Endothelial cell of umbilical vein (primary cell): ENCODE measurements around the gene SDC1. TPM values are rescaled to one million over a fixed set of nuclear protein-coding genes. Genes with fewer than 3 reads are reported as not detected.

ENCODE experiments used
- BruUV-seq: library from RNA; stranded (reverse); fragments of 400-500 nt; replicated peaks from 2 replicates; lab custom pipeline; 2021; lab: Mats Ljungman, UMichigan
- CTCF ChIA-PET: fragments of 300-600, 350-600 bp; sonication (Branson Sonifier 250); formaldehyde crosslinking; loops from one replicate; lab custom pipeline; 2021; ENCODE audit warnings: antibody characterized with exemption, inconsistent platforms; lab: Charles Lee
- POLR2A ChIA-PET: fragments of 300-600, 350-600 bp; sonication (Branson Sonifier 250); formaldehyde crosslinking; loops from one replicate; lab custom pipeline; 2021; ENCODE audit warnings: antibody characterized with exemption, inconsistent platforms; lab: Charles Lee
- DNase-seq: peaks from one replicate; pipeline ENCODE4 v3.0.0-alpha.2; 2011; ENCODE audit warnings: low read depth, low spot score
- FAIRE-seq: peaks from 2 replicates; lab custom pipeline; 2011; peaks lifted over from hg19 to GRCh38; lab: Jason Lieb, UNC
- H2AFZ ChIP-seq: 2 replicates; pipeline ENCODE4 v1.6.0; 2012; ENCODE audit warnings: low read depth, low read length, control low read depth, inconsistent platforms
- H3K27ac ChIP-seq: 2 replicates; pipeline ENCODE4 v1.5.1; 2011; ENCODE audit warnings: low read depth, mild to moderate bottlenecking, control low read depth, low read length, moderate library complexity; ENCODE audit not compliant: insufficient read depth
- H3K27me3 ChIP-seq, 2 experiments: 2 replicates each; pipeline versions ENCODE4 v1.6.0 to v1.6.1; 2011; ENCODE audit warnings: low read length in 2 of 2, mixed read lengths in 1 of 2; ENCODE audit not compliant: control insufficient read depth in 2 of 2, insufficient read depth in 2 of 2
- H3K36me3 ChIP-seq, 2 experiments: 2 replicates in 1 of 2; 3 replicates in 1 of 2; pipeline ENCODE4 v1.5.1; 2011; ENCODE audit warnings: low read length in 2 of 2, mild to moderate bottlenecking in 1 of 2, moderate library complexity in 1 of 2; ENCODE audit not compliant: control insufficient read depth in 2 of 2, insufficient read depth in 2 of 2; ENCODE audit errors: extremely low read depth in 1 of 2
- H3K4me1 ChIP-seq: 3 replicates; pipeline ENCODE4 v1.5.1; 2011; ENCODE audit warnings: mild to moderate bottlenecking, low read length; ENCODE audit not compliant: control insufficient read depth, insufficient read depth; ENCODE audit errors: extremely low read depth
- H3K4me2 ChIP-seq: 2 replicates; pipeline ENCODE4 v1.6.1; 2011; ENCODE audit warnings: low read length, control low read depth, mixed read lengths; ENCODE audit not compliant: insufficient read depth
- H3K4me3 ChIP-seq, 3 experiments: fragments of 200-600 bp in 1 of 3; sonication (generic), shearing (Covaris generic) in 1 of 3; replicated peaks in 1 of 3; 2 replicates each; pipeline ENCODE4 v1.5.1; 2011 to 2016; ENCODE audit warnings: control low read depth in 3 of 3, low read length in 3 of 3, mild to moderate bottlenecking in 2 of 3, inconsistent platforms in 1 of 3, low read depth in 1 of 3, moderate library complexity in 1 of 3; ENCODE audit not compliant: insufficient read depth in 1 of 3
- H3K79me2 ChIP-seq: 2 replicates; pipeline ENCODE4 v1.6.0; 2012; ENCODE audit warnings: low read length, inconsistent platforms; ENCODE audit not compliant: control insufficient read depth, insufficient read depth
- H3K9ac ChIP-seq: replicated peaks from 2 replicates; pipeline ENCODE3; 2011; ENCODE audit warnings: low read length, control low read depth; ENCODE audit not compliant: insufficient read depth; ENCODE audit errors: extremely low read depth
- H3K9me1 ChIP-seq: replicated peaks from 3 replicates; pipeline ENCODE4 v1.6.0; 2011; ENCODE audit warnings: mild to moderate bottlenecking, low read length; ENCODE audit not compliant: control insufficient read depth, insufficient read depth; ENCODE audit errors: extremely low read depth
- H3K9me3 ChIP-seq: replicated peaks from 2 replicates; pipeline ENCODE4 v1.5.1; 2012; ENCODE audit warnings: low read length, inconsistent platforms; ENCODE audit not compliant: control insufficient read depth, insufficient read depth
- H4K20me1 ChIP-seq: replicated peaks from 2 replicates; pipeline ENCODE3; 2011; ENCODE audit warnings: mild to moderate bottlenecking, low read length; ENCODE audit not compliant: control insufficient read depth, insufficient read depth; ENCODE audit errors: extremely low read depth
- CTCF ChIP-seq, 2 donors: IDR thresholded peaks; 1 replicate in 1 of 2; 2 replicates in 1 of 2; pipeline ENCODE4 v1.5.1; 2011; ENCODE audit warnings: low read length in 2 of 2, mild to moderate bottlenecking in 2 of 2, moderate library complexity in 2 of 2, control low read depth in 1 of 2, inconsistent platforms in 1 of 2, low read depth in 1 of 2; ENCODE audit not compliant: insufficient read depth in 1 of 2; ENCODE audit errors: extremely low read depth in 1 of 2
- EZH2 ChIP-seq: IDR thresholded peaks from 2 replicates; pipeline ENCODE4 v1.6.1; 2012; ENCODE audit warnings: borderline replicate concordance, low read depth, mild to moderate bottlenecking, moderate library complexity, low read length, inconsistent platforms; ENCODE audit not compliant: severe bottlenecking
- FOS ChIP-seq: IDR thresholded peaks from 2 replicates; pipeline ENCODE4 v1.6.1; 2011; ENCODE audit warnings: mild to moderate bottlenecking, low read length, moderate library complexity, borderline replicate concordance; ENCODE audit not compliant: insufficient read depth
- GATA2 ChIP-seq: IDR thresholded peaks from 2 replicates; pipeline ENCODE4 v1.7.0; 2011; ENCODE audit warnings: low read depth, mild to moderate bottlenecking, moderate library complexity, mixed read lengths, low read length; ENCODE audit not compliant: insufficient read length, insufficient read depth
- JUN ChIP-seq: IDR thresholded peaks from 2 replicates; pipeline ENCODE4 v1.6.1; 2011; ENCODE audit warnings: borderline replicate concordance, low read depth; ENCODE audit not compliant: insufficient read length, insufficient read depth
- MAX ChIP-seq: IDR thresholded peaks from 2 replicates; pipeline ENCODE4 v1.6.1; 2011; ENCODE audit not compliant: insufficient read depth, insufficient read length
- MYC ChIP-seq: IDR thresholded peaks from one replicate; pipeline ENCODE4 v1.6.1; 2011; ENCODE audit warnings: mild to moderate bottlenecking, low read depth, low read length
- POLR2A ChIP-seq: IDR thresholded peaks from 2 replicates; pipeline ENCODE4 v1.6.1; 2012; ENCODE audit warnings: low read depth, mild to moderate bottlenecking, control low read depth, low read length
- POLR2AphosphoS5 ChIP-seq: IDR thresholded peaks from 2 replicates; pipeline ENCODE4 v1.6.1; 2012; ENCODE audit warnings: low read depth, mild to moderate bottlenecking, control low read depth, low read length, moderate library complexity; ENCODE audit not compliant: insufficient read depth
- dilution Hi-C: fragments of 300-500 bp; cut with MboI; formaldehyde crosslinking; loops from one replicate; pipeline ENCODE4 v1.15.0; 2019; ENCODE audit warnings: low sequenced_read_pairs; ENCODE audit not compliant: extremely low pct_ligation_motif_present
- intact Hi-C: fragments of 100-400 bp; cut with micrococcal nuclease; formaldehyde crosslinking; loops from one replicate; pipeline ENCODE4 v1.10.0; 2022
- polyA plus RNA-seq, 4 experiments: library from polyadenylated mRNA; depleted of rRNA in 3 of 4; stranded (reverse) in 3 of 4; unstranded in 1 of 4; fragments of >200 nt; gene quantifications; 2 replicates each; pipeline versions ENCODE4 v1.2.1 to v1.2.3, GENCODE V29; 2011 to 2012; ENCODE audit warnings: missing spikeins in 1 of 4
- total RNA-seq: library from RNA; stranded (reverse); gene quantifications from 2 replicates; pipeline ENCODE4 v1.2.3, GENCODE V29; 2021

SDC1 gene
- total and polyA plus RNA-seq, 2 donors (not counting 3 experiments of a cell fraction or from before 2014, with no cell fraction given) = 3.2 to 4.0 TPM

GRCh38 chr2:20186078-20186854 lies 38.7 kb downstream of the SDC1 start:
- Histone ChIP-seq H3K4me1 (no peaks in the 10 kb centered on the region), H4K20me1 (no peaks in the 10 kb centered on the region), H3K9me1 (no peaks in the 10 kb centered on the region), H3K9ac (no peak overlapping the region), H3K79me2 (no peaks in the 10 kb centered on the region), H3K27ac (no peak overlapping the region), H2AFZ (no peak overlapping the region), H3K4me3 (no peak overlapping the region), H3K4me2 (no peak overlapping the region), H3K27me3 (no peaks in the 10 kb centered on the region), H3K36me3 (no peaks in the 10 kb centered on the region), H3K9me3 (no peaks in the 10 kb centered on the region)
- DNase-seq (no peak), FAIRE-seq (no peak)
- CTCF ChIA-PET = interaction anchor here (1.0 to 1.6 kb wide), 5 partner anchors 11 to 53 kb away, joined by 3 to 6 read pairs (median 3); no protein-coding TSS in a partner anchor
- no TSS peak for BruUV-seq
- dilution Hi-C loops (no loop called here), intact Hi-C loops (no loop called here)
- TF ChIP-seq FOS = no peak
- TF ChIP-seq POLR2A = no peak
- no peak for TF ChIP-seq CTCF (IDR thresholded peaks at IDR 0.05; ENCODE audit: extremely low read depth in 1 of 2, insufficient read depth in 1 of 2, low read depth in 1 of 2, low read length in 2 of 2)
- no peak for TF ChIP-seq MAX
- TF ChIP-seq GATA2 = no peak
- TF ChIP-seq MYC = no peak
- TF ChIP-seq JUN = no peak
- no peak for TF ChIP-seq POLR2AphosphoS5
- no peak for TF ChIP-seq EZH2
- POLR2A ChIA-PET = no interaction called here
